ENCODE results near the gene PBX2.
"Not testable (repeated sequence)": the region's sequence is repeated elsewhere in the genome, so short reads cannot be mapped to it uniquely, and the experiment has no call there.

The PBX2 gene

DNA sequence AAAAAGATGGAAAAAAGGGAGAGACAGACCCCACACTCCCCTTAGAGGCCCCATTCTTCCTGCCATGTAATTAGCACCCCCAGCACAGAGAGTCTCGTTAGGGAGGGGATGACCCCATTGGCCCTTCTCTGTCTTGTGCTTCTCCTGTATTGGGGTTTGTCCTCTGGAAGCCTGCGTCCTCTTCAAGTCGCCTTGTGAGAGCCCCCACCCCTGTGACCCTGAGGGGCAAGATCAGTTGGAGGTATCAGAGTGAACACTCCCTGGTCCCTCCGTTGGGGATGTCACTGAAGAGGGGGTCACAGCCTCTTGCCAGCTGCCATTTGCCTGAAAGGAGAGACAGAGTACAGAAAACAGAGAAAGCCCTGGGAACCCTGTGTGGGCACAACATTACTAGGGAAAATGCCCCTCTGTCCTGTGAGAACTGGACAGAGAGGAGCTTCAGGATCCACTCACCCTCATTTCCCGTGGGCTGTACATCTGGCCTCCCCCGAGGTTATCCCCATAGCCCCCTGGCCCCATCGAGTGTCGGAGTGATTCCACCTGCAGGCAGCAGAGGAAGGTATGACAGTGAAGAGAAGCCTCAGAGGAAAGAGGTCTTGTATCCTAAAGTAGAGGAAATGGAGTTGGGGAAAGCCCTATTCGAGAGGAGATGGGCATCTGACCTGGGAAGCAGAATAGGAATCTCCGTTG lies 3.7 kb downstream of the PBX2 start:
- not testable (repeated sequence) for DNase-seq (ENCODE audit: low read depth)

DNA sequence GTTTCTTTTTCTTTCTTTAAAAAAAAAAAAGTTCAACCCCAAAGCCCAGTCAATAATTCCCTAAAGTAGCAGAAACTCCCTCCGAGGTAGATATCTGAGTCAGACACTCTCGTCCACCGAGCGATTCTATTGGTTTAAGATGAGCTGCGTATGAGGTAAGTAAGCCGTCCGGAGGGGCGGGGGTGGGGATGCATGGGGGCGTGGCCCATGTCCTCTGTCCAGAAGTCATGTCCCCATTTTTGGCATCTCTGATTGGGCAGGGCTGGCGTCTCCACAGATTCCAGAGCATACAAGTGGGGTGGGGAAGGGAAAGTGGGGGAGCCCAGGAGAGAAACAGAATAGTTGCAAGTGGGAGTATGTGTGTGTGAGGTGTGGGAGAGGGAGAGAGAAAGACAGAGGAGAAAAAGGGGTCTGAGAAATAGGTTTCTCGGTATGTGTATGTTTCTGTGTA lies 4.3 kb downstream of the PBX2 start:
- DNase-seq (ENCODE audit: low read depth) = not testable (repeated sequence)

DNA sequence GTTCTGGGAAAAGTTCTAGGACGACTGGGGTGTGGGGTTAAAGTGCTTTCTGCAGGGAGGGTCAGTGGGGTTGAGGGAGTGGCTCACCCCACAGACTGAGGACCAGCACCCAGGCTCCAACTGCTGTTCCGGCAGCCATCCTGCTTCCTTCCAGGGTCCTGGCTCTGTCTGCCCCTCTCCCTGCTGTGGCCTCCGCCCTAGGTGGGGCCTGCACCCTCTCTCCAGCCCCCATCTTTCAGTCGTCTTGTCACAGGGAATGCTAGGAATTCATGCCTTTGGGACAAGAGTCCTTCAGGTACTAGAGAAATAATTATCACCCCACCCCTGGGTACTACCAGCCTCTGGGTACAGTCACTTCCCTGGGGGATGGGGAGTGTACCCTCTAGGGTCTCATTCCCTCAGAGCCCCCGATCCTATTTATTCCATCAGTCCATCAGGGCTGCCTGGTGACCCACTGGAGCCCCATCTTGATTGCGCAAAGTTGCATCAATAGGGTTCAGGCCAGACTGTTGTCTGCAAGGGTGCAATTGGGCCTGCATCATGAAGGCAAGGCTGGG lies 5.8 kb downstream of the PBX2 start, which contains the start of gene AGER:
TSS of gene AGER (minus strand) at position 170 of the 557 bp plus-strand sequence. CDS start at position 139, 31 bp downstream.
- DNase-seq (ENCODE audit: low read depth) = no peak

DNA sequence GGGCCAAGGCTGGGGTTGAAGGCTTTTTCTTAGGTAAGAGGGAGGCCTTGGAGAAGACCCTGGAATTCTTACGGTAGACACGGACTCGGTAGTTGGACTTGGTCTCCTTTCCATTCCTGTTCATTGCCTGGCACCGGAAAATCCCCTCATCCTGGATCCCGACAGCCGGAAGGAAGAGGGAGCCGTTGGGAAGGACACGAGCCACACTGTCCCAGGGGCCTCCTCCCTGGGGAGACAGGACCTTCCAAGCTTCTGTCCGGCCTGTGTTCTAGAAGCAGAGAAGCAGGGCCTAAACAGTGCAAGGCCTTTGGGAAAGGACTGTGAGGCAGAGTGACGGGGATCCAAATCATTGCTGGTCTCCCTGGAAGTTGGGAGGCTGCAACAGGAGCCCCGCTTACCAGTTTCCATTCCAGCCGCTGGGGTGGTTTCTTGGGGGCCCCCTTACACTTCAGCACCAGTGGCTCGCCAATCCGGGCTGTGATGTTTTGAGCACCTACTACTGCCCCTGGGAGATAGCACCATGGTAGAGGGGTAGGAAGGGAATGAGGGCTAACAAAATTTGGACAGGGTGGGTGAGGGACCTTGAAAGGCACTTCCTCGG lies 6.4 kb downstream of the PBX2 start:
- DNase-seq (ENCODE audit: low read depth) = no peak

DNA sequence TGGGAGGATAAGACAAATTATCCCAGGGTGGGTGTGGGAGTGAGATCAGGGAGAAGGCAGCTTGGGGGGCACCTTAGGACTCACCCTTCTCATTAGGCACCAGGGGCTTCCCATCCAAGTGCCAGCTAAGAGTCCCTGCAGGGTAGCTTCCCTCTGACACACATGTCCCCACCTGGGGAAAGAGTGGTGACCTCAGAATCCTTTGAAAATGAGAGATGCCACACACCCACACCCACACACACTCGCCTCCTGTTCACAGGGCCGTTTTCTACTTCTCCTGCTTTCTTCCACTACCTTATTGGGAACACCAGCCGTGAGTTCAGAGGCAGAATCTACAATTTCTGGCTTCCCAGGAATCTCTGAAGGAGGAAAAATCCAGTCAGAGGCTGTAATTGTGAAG lies 7.0 kb downstream of the PBX2 start:
- DNase-seq (ENCODE audit: low read depth) = no peak

DNA sequence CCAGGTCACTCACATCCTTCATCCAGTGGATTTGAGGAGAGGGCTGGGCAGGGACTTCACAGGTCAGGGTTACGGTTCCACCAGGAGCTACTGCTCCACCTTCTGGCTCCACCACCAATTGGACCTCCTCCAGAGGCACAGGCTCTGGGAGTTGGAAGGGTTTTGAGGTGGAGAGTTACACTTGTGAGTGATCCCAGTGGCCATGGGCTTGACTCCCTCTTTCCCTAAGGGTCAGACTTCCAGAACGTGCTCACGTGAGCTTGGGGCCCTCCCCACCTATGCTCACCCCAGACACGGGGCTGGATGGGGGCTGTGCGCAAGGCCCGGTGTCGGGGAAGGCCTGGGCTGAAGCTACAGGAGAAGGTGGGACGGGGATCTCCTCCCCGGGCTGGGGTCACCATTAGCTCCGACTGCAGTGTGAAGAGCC lies 7.4 kb downstream of the PBX2 start:
- DNase-seq (ENCODE audit: low read depth) = no peak

DNA sequence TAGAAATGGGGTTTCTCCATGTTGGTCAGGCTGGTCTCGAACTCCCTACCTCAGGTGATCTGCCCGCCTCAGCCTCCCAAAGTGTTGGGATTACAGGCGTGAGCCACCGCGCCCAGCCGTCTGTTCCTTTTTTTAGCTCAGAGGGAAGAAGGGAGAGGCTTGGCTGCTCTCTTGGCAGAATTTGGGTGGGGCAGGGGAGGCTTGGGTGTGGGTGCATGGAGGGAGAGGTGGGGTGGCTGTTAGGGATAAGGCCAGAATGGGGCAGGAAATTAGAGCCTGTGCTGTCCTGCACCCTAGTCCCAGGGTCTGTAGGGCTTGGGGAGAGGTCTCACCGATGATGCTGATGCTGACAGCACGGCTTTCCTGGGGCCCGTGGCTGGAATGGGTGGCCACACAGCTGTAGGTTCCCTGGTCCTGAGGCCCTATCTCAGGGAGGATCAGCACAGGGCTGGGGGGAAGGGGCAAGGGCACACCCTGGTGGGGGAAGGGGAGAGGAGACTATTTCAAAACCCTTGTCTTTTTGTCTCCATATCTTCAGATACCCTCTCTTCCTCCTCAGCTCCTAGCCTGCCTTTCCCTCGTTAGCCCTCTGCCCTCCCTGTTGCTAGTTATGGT lies 8.0 kb downstream of the PBX2 start:
- no peak for DNase-seq (ENCODE audit: low read depth)

DNA sequence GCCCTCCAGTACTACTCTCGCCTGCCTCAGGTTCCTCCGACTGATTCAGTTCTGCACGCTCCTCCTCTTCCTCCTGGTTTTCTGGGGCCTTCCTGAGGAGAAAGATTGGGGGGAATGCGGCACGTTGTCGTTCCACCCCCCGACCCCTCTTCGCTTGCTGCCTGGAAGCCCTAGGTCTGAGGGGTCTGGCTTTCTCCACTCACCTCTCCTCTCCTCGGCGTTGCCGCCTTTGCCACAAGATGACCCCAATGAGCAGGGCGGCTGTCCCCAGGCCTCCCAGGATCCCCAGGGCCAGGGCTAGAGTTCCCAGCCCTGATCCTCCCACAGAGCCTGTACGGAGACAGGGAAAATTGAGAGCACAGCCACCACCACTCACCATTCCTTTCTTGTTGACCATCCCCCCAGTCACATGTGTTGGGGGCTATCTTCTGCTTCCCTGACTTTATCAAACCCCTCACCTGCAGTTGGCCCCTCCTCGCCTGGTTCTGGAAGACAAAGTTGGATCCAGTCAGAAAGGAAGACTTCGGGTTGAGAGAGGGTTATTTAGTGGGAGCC lies 8.8 kb downstream of the PBX2 start:
- no peak for DNase-seq (ENCODE audit: low read depth)

DNA sequence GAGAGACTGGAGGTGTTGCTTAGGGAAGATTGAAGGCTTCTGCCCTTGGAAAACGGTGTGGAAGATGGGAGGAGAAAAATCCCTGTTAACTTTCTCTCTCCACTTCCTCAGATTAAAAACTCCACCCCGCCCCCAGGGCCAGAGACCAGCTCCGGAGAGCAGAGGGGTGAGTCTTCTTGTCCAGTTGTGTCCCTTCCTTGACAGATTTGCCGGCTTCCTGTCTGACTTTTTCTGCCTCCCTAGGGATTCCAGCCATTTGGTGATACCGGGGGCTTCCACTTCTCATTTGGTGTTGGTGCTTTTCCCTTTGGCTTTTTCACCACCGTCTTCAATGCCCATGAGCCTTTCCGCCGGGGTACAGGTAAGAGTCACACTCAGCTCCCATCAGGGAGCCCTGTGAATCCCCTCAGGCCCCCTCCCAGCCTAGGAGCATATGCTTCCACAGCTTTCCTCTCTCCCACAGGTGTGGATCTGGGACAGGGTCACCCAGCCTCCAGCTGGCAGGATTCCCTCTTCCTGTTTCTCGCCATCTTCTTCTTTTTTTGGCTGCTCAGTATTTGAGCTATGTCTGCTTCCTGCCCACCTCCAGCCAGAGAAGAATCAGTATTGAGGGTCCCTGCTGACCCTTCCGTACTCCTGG lies 10.1 kb downstream of the PBX2 start:
- DNase-seq (ENCODE audit: low read depth) = no peak

DNA sequence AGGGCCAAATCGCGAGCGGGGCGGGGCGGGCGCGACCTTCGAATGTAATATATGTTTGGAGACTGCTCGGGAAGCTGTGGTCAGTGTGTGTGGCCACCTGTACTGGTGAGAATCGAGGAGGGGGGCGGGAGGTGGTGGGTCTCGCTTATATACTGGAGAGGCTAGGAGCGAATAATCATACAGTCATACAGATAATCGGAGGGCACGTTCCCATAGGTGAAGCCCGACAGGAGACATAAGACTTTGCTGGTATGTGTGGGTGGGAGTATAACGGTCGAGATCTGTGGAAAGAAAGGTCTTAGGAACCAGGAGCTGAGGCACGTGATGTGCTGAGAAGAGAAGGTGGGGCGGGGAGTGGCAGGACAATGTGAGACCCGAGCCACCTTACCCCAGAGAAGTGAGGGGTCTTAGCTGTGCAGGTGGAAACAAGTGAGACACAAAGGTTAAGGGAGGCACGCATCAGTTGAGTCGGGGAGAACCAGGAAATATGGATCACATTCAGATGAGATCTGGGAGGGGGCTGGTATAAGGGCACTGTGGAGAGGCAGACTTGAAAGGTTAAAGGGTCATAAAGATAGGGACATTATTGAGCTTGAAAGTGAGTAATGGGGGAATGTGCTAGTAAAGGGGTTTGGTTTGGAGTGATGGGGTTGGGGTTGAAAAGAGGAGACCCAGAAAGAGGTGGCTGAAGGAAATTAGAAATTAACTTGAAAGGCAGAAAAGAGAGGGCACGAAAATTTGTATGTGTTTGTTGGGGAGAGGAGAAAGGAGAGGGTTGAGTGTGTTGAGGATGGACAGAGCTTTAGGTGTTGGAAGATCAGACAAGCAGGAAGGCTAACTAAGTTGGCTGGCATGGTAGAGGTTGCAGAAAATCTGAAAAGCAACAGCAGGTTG lies 11.2 kb downstream of the PBX2 start:
- DNase-seq (ENCODE audit: low read depth) = no peak

DNA sequence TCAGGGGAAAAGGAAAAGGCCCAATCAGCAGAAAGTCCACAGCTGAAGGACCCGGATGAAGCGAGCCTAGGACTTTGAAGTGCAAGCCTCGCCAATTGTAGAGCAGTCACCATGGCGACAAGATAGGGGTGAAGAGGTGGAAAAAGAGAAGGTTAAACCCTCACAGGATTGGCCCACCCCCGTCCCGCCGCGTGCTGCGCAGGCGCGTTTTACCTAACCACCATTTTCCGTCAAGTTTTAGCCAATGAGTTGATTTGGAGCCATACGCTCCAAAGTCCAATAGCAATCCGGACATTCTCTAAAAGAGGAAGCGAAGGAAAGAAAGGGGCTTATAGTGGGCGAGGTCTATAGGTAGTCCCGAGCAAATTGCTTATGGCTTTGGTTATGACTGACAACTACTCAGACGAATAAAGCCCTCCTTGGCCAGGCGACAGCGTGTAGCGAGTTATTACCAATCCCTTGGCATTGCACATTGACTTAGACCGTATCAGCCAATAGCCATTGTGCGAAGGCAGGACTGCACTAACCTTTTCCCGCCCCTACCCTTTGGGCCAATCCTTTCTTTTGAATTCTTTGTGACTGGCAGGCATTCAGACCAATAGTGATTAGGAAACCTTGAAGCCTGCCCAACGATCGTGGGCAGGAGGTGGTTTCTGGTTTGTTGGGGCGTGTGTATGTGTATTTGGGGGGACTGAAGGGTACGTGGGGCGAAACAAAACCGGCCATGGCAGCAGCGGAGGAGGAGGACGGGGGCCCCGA lies 12.0 kb downstream of the PBX2 start, which contains the start of gene RNF5:
TSS of gene RNF5 (plus strand) at position 618 of the 759 bp plus-strand sequence. CDS start at position 725, 107 bp downstream.
- DNase-seq (ENCODE audit: low read depth) = peak; percentile 87

DNA sequence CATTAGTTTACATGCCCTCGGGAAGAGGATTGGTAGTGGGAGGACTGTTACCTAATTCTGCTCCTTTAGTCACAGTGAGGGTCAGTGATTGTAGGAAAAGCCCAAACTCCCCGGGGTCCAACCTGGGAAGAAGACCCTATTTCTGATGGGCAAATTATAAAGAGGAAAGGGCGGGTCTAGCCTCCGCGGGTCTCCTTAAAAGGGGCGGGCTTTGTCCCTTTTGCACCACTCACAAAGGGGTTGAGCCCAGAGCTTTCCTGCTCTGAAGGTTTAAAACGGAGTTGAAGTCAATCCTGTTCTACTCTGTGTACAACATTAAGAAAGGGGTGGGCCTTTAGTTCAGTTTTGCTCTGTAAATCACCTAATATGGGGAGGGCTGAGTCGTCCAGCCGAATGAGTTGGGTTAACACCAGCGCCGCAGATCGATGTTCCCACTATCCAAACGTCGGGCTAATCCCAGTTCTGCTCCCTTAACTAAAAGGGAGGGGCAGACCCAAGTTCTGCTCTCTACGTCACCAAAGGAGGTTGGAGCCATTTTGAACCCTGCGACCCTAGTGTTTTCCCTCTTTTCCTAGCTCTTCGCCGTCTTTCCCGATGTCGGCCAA lies 12.7 kb downstream of the PBX2 start:
- no peak for DNase-seq (ENCODE audit: low read depth)

DNA sequence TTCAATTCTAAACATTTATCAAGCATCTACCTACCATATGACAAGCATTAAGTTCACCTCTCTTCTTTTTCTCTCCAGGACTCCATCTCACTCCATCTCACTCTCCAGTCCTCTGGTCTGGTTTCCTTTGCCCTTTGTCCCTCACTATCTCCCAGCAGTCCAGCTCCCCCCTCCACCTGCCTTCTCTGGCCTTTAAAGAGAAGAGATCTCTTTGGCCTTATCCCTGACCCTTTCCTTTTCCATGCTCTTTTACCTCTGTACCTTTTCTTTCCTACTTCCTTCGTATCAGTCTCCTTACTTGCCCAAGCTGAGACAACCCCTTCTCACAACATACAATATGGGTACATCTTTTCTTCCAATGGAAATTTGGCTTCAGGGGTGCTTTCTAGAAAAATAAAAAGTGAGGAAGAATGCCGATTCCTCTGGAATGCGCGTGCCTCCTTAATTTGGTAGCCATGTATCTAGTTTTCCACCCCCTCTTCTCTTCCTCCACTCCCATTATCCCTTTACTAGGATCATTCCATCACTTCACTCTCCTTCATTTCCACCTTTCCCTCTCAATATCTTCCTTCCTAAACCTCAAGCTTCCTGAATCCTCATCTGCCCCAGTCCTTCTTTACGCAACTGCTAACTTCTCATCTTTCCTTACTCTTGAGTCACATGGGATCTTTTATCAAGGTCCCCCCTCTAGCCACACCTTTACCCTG lies 13.4 kb downstream of the PBX2 start:
- DNase-seq (ENCODE audit: low read depth) = no peak

DNA sequence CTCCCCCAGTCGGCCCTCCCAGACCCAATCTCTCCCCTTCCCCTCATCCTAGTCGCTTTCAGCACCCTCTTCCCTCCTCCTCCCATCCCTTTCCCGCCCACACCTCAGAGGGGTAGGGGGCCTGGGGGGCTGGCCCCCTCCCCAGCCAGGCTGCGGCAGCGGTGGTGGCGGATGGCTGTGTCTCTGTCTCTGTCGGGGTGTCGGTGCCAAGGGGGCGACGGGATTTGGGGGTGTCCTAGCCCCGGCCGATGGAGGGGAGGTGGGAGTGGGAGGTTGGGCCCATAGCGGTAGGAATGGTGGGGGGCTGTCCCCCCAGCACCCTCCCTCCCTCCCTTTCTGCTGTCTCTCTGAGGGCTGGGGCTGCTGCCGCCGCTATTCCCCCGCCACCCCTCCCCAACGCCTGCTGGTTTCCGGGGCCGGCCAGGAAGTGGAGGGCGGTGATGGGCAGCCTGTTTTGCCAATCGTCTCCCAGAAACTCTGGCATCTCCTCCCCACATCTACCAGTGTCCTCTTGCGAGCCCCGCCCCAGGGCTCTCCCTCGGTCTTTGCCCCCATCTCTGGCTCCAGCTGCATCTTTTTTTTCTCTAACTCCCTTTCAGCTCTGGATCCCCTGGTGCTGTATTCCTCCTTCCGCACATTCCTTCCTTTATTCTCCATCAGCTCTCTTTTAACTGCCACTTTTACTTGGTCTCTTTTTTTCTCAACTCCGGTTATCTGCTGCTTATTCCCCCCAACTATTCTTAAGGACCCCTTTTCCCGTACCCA lies 14.1 kb downstream of the PBX2 start, which contains the start of gene AGPAT1:
TSS of gene AGPAT1 (minus strand) at position 374 of the 765 bp plus-strand sequence. CDS start 4,588 bp downstream, outside the sequence.
- DNase-seq (ENCODE audit: low read depth) = peak; percentile 95

DNA sequence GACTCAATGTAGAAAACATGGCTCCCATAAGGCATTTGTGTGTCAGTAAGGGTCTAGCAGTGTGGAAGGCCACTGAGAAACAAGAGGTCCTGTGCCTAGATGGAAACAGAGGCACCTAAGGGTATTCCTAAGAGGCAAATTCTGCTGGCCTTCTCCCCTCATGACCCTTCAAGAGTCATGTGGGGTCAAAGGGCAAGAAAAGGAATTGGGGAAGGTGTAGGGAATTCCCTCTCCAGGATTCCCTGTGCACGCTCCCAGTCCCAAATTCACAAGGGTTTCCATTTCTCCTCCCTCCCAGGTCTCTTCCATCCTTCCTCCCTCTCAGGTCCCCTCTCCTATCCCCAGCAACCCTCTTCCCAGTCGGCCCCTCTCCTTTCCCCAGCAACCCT lies 14.7 kb downstream of the PBX2 start:
- DNase-seq (ENCODE audit: low read depth) = no peak

DNA sequence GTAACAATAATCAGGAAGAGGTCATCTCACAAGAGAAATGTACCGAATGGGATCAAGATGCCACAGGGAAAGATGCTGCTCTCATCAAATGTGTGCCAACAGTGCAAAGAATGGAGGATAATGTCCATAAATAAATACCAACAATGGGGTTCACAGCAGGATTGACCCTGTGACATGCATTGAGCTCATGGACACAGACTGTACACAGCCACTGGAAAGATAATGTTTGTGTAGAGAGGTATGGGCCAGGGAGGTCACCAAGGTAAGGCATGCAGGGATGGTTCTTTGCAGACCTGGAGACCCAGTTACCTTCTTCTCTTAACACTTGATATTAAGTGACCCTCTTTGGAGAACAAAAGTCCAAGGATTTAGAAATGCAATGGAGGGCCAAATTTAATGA lies 15.6 kb downstream of the PBX2 start:
- DNase-seq (ENCODE audit: low read depth) = no peak

DNA sequence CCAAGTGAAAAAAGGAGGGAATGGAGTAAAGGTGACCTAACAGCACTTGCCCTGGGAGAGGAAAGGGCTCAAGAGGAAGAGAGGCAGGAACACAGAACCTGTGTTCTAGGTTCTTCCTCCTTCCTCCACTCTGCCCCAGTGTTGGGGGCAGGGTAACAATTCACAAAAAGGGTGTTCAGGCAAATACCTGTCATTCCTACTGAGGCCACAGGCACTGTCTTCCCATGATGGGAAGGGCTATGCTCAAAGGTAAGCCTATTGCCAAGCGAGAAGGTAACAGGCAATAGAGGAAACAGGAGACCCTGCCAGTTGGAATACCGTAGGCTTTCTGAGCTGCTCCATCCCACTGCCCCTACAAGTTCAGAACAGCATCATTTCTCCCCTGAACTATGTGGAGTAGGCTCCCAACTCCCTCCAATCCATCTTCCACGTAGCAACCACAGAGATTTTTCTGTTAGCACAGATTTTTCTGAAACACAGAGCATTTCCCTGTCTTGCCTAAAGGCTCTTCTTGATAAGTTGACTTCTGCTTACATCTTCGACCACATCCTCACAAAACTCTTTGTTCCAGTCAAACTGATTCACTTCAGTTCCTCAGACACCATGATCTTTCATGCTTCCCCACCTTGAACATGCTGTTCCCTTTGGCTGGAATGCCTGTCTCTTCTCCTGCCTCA lies 16.8 kb downstream of the PBX2 start:
- no peak for DNase-seq (ENCODE audit: low read depth)

DNA sequence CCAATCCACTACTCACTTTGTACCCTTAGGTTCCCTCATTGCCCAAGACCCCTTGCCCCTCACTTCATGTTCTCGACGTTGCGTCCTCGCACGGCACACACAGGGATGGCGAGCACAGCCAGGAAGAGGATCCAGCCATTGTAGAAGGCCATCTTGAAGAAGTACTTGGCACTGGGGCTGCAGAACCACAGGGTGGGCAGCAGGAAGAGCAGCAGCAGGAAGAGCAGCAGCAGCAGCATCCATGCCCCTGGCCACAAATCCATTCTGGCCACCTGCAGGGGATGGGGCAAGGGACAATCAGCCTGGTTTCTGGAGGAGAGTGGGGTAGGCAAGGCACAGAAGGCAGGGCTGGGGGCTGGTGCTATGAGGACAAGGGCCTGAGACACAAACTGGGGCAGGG lies 18.8 kb downstream of the PBX2 start:
- DNase-seq (ENCODE audit: low read depth) = no peak
